Erythroblast (primary cell): ENCODE data around the gene CAP1.

Source experiments
- GATA1 ChIP-seq: IDR thresholded peaks from 2 replicates; pipeline ENCODE4 v1.6.1; 2011; ENCODE audit warnings: low read depth, mild to moderate bottlenecking, control low read depth, low read length, moderate library complexity
- POLR2A ChIP-seq: IDR thresholded peaks from 2 replicates; pipeline ENCODE4 v1.6.1; 2011; ENCODE audit warnings: mild to moderate bottlenecking, low read length

- TF ChIP-seq POLR2A (peak; percentile 97), GATA1 (no peak)
Observed at GRCh38 chr1:40039757-40040510, 595 bp upstream of the CAP1 start.
